Ovary (tissue), 9 donors: ENCODE results near the gene MAD1L1. TPM values are rescaled to one million over a fixed set of nuclear protein-coding genes. Genes with fewer than 3 reads are reported as not detected.

Experiments used
- DNase-seq, 5 donors: peaks; one replicate each; pipeline ENCODE4 v3.0.0-alpha.2; 2019 to 2020
- H3K27ac ChIP-seq, 2 donors: fragments of 200-600 bp; one replicate each; pipeline versions ENCODE4 v1.5.1 to v1.8.0; 2019 to 2022
- H3K27me3 ChIP-seq: fragments of 200-600 bp; one replicate; pipeline ENCODE4 v1.8.0; 2022
- H3K36me3 ChIP-seq: fragments of 200-600 bp; sonication (generic); one replicate; pipeline ENCODE4 v1.5.1; 2019
- H3K4me1 ChIP-seq: one replicate; pipeline ENCODE4 v1.8.1; 2013; ENCODE audit warnings: mild to moderate bottlenecking, moderate library complexity; ENCODE audit not compliant: insufficient read depth
- H3K4me3 ChIP-seq: fragments of 200-600 bp; sonication (generic); one replicate; pipeline ENCODE4 v1.5.1; 2017
- H3K9me3 ChIP-seq, 2 donors: fragments of 200-600 bp in 1 of 2; sonication (generic) in 1 of 2; one replicate each; pipeline versions ENCODE4 v1.5.1 to v1.8.1; 2013 to 2019; ENCODE audit warnings: mild to moderate bottlenecking in 1 of 2, moderate library complexity in 1 of 2
- EP300 ChIP-seq: sonication (generic); formaldehyde crosslinking; IDR thresholded peaks from one replicate; pipeline ENCODE4 v1.6.1; 2017; ENCODE audit warnings: antibody characterized with exemption
- POLR2A ChIP-seq: fragments of 450-650 bp; IDR thresholded peaks from one replicate; pipeline ENCODE4 v1.6.1; 2017; ENCODE audit warnings: antibody characterized with exemption, mild to moderate bottlenecking, moderate library complexity
- WGBS, 3 donors: extraction: QIAGEN DNeasy Blood & Tissue Kit in 1 of 3; methylation state at CpG; one replicate each; pipeline versions ENCODE4 v1.1.5 to v1.1.7; 2013 to 2017; 5-methylcytosine and 5-hydroxymethylcytosine counted together
- intact Hi-C, 4 donors: fragments of 100-400 bp; cut with DNase I; formaldehyde crosslinking; loops; one replicate each; pipeline versions ENCODE4 v1.11.0 to v1.15.1; 2022 to 2023
- polyA plus RNA-seq, 2 donors: library from polyadenylated mRNA; stranded (reverse); fragments of 200-250 nt in 1 of 2; fragments of 350-450 nt in 1 of 2; fragmentation: Illumina TruSeq in 1 of 2; extraction: RNeasy Lipid Tissue Mini Kit (QIAGEN cat#74804) in 1 of 2; gene quantifications; one replicate each; pipeline ENCODE4 v1.2.3, GENCODE V29; 2013 to 2014
- total RNA-seq, 7 donors: library from RNA; depleted of rRNA in 2 of 7; stranded (reverse); fragments of >200 nt in 2 of 7; fragmentation: NEBNext Ultra II Directional in 3 of 7; extraction: Animal tissue kit (Norgen Biotek cat#: 25700) in 3 of 7; gene quantifications; one replicate each; pipeline versions ENCODE4 v1.1.0 to v1.2.4, GENCODE V29; 2016 to 2023
- TF ChIP-seq, protein P1 (sequence below), 3 donors: fragments of 450-650 bp in 2 of 3; fragments of 200-600 bp in 1 of 3; IDR thresholded peaks; one replicate each; pipeline versions ENCODE4 v1.5.1 to v1.8.0; 2016 to 2022; ENCODE audit warnings: antibody characterized with exemption in 3 of 3, mild to moderate bottlenecking in 1 of 3
- donor health status: DM: no; HTN: no; CAD: no; lungs with moderate emphysema.
- donor health status: DM: no; HTN: no; CAD: no.
- donor health status: Bipolar disorder and iron deficiency.
- donor health status: DM: yes; HTN: yes; CAD: no.
- donor health status: DM: no; HTN: no; CAD: no.
- donor health status: DM: yes; HTN: yes; CAD: no.

The MAD1L1 gene
- total and polyA plus RNA-seq, 9 donors, result 5.9 to 36.6 (median 22.8) TPM

DNA sequence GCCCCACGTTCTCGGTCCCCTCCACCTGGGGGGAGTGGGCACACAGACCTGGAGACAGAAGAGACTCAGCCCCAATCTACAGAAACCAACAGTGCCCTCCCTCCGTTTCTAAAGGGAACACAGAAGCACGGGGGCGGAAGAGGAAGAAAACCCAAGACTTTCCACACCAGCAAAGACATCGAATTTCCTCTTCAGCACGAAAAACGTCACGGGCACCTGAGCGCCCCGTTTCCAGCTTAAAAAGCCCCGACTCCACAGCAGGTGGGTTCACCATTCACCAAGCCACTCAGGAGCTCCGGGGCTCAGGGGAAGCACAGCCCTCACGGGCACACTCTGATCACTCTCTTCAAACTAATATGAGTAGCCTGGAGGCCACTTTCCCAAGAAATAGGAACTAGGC, 28.9 kb upstream of the MAD1L1 start:
- H3K27ac ChIP-seq, result no peak overlapping the region
- 87 to 92% (median 92%) methylated on average over 14 of the region's 14 CpGs for WGBS, 3 donors
- H3K9me3 ChIP-seq, result no peaks in the 10 kb centered on the region
- no peaks in the 10 kb centered on the region for H3K4me1 ChIP-seq
- no peak for TF ChIP-seq EP300
- TF ChIP-seq POLR2A, result no peak
- TF ChIP-seq, protein P1, sequence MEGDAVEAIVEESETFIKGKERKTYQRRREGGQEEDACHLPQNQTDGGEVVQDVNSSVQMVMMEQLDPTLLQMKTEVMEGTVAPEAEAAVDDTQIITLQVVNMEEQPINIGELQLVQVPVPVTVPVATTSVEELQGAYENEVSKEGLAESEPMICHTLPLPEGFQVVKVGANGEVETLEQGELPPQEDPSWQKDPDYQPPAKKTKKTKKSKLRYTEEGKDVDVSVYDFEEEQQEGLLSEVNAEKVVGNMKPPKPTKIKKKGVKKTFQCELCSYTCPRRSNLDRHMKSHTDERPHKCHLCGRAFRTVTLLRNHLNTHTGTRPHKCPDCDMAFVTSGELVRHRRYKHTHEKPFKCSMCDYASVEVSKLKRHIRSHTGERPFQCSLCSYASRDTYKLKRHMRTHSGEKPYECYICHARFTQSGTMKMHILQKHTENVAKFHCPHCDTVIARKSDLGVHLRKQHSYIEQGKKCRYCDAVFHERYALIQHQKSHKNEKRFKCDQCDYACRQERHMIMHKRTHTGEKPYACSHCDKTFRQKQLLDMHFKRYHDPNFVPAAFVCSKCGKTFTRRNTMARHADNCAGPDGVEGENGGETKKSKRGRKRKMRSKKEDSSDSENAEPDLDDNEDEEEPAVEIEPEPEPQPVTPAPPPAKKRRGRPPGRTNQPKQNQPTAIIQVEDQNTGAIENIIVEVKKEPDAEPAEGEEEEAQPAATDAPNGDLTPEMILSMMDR (IDR thresholded peaks at IDR 0.05), result no peak
- intact Hi-C loops, result no loop called here
- H3K4me3 ChIP-seq, result no peak overlapping the region
- no peaks in the 10 kb centered on the region for H3K36me3 ChIP-seq
- H3K27me3 ChIP-seq, result no peaks in the 10 kb centered on the region
- no peak for DNase-seq

DNA sequence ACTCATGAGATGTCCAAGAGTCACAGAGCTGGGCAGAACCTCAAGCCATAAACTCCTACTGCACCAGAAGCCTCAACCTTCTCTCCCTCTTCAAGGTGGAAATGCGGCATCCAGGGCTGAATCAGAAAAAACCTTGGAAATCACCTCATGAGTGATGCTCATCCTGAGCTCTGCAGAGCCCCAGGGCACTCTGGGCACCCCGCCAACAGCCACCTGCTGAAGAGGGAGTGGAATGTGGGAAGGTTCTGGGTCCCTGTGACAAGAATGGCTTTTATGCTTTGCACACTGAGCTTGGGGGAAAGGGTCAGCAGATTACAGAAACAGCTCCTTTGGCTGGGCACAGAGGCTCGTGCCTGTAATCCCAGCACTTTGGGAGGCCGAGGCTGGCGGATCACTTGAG, 28.1 kb upstream of the MAD1L1 start:
- Histone ChIP-seq H3K36me3 (no peaks in the 10 kb centered on the region), H3K4me3 (no peak overlapping the region), H3K27ac (no peak overlapping the region), H3K27me3 (no peaks in the 10 kb centered on the region), H3K9me3 (no peaks in the 10 kb centered on the region), H3K4me1 (no peaks in the 10 kb centered on the region)
- DNase-seq, result no peak
- WGBS, 3 donors, result 63 to 74% (median 72%) methylated on average over 5 of the region's 5 CpGs
- intact Hi-C loops, result no loop called here
- no peak for TF ChIP-seq POLR2A
- TF ChIP-seq EP300, result no peak
- TF ChIP-seq, protein P1 (IDR thresholded peaks at IDR 0.05), result no peak

DNA sequence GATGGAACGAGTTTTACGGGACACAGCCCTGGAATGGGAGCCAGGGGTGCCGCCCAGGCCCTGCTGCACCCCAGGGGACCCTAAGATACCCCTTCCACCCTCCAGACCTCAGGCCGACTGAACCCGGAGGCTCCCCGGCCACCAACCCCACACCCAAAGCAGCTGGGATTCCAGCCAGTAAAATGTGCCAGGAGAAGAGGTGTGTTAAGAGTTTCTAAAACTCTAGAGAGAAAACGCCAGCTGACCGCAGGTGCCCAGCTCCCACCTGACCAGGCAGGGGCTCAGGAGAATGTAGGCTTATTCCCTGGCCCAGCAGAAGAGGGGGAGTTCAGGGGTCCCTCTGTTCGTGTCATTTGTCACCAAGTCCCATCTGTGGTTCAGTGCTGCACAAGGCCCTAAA, 26.7 kb upstream of the MAD1L1 start:
- Histone ChIP-seq H3K27ac (no peak overlapping the region), H3K4me3 (no peak overlapping the region), H3K27me3 (no peaks in the 10 kb centered on the region), H3K4me1 (no peaks in the 10 kb centered on the region), H3K9me3 (no peaks in the 10 kb centered on the region), H3K36me3 (no peaks in the 10 kb centered on the region)
- TF ChIP-seq EP300 (no peak), POLR2A (no peak)
- TF ChIP-seq, protein P1 (IDR thresholded peaks at IDR 0.05), result no peak
- DNase-seq, result no peak
- WGBS, 3 donors, result 91 to 93% (median 91%) methylated on average over 9 of the region's 9 CpGs
- intact Hi-C loops, result loop anchor here in 1 of 4 donors (10.0 kb wide), 1 partner anchor 85 kb away; no protein-coding TSS in a partner anchor

DNA sequence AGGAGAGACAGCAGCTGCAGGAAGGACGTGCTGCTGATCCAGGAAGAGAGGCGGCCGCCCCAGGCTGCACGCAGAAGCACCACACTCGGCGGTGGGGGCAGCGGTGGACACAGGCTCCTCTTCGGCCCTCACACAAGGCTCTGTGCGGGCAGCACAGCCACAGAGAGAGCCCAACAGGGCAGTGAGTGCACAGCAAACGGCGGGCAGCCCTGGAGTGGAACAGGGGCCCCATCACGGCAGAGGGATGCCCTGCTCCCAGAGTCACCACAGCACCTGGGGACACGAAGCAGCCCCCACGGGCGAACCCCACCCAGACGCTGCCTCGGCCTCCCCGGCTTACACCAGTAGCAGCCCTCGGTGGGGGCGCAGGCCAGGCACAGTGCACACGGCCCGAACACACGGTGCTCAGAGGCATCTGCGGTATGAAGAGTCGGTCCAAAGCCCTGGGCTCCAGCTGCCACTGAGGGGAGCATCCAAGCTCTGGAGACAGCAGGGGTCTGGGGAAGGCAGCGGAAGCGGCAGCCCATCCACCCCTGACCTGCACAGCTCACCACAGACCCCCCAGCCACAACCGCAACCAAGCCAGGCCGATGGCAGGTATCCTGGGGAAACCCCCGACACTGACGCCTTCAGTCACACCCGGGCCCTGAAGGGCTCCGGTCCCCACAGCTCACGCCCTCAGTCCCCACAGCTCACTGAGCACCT, 26.1 kb upstream of the MAD1L1 start:
- TF ChIP-seq POLR2A (no peak), EP300 (no peak)
- TF ChIP-seq, protein P1 (IDR thresholded peaks at IDR 0.05), result no peak
- Histone ChIP-seq H3K9me3 (no peaks in the 10 kb centered on the region), H3K4me3 (no peak overlapping the region), H3K27ac (no peak overlapping the region), H3K27me3 (no peaks in the 10 kb centered on the region), H3K36me3 (no peaks in the 10 kb centered on the region), H3K4me1 (no peaks in the 10 kb centered on the region)
- DNase-seq, result no peak
- 93 to 95% (median 94%) methylated on average over 24 to 34 of the region's 34 CpGs for WGBS, 3 donors
- intact Hi-C loops, result loop anchor here in 1 of 4 donors (10.0 kb wide), 1 partner anchor 86 kb away; no protein-coding TSS in a partner anchor
